Measurements from ENCODE around the gene HSD17B11.
"Not testable (repeated sequence)": the region's sequence is repeated elsewhere in the genome, so short reads cannot be mapped to it uniquely, and the experiment has no call there.

- not testable (repeated sequence) for TF ChIP-seq CTCF (IDR thresholded peaks at IDR 0.05; ENCODE audit: control extremely low read depth in 1 of 3, insufficient read depth in 1 of 3, low read depth in 1 of 3, low read length in 3 of 3); SP4 (IDR thresholded peaks at IDR 0.05; ENCODE audit: low read length); YY1 (IDR thresholded peaks at IDR 0.05; ENCODE audit: low read depth, low read length); RAD21 (IDR thresholded peaks at IDR 0.05 in 1 of 2, conservative IDR thresholded peaks at IDR 0.05 in 1 of 2; ENCODE audit: low read depth in 2 of 2, low read length in 2 of 2); POLR2AphosphoS5 (IDR thresholded peaks at IDR 0.05; ENCODE audit: low read depth, low read length)
These were observed 4.1 kb upstream of the HSD17B11 start for GRCh38 chr4:87395073-87395472.

Data from H1 (cell line).